H1 (cell line): ENCODE results near the gene ARHGAP18. TPM values are rescaled to one million over a fixed set of nuclear protein-coding genes. Genes with fewer than 3 reads are reported as not detected.

Experiments used
- CTCF ChIA-PET: fragments of 300-600 bp; sonication (Branson Sonifier 250); formaldehyde crosslinking; loops from one replicate; lab custom pipeline; 2021; ENCODE audit not compliant: partially characterized antibody; lab: Charles Lee
- POLR2A ChIA-PET: fragments of 300-600 bp; sonication (Branson Sonifier 250); formaldehyde crosslinking; loops from one replicate; lab custom pipeline; 2021; ENCODE audit warnings: inconsistent platforms; ENCODE audit not compliant: partially characterized antibody; lab: Charles Lee
- DNase-seq, 2 experiments: peaks; one replicate each; pipeline versions ENCODE4 v3.0.0 to v3.0.0-alpha.2; 2010 to 2022; ENCODE audit warnings: low spot score in 2 of 2, low read depth in 1 of 2, mixed read lengths in 1 of 2
- FAIRE-seq: peaks from 2 replicates; lab custom pipeline; 2011; peaks lifted over from hg19 to GRCh38; lab: Jason Lieb, UNC
- H2AFZ ChIP-seq: 2 replicates; pipeline ENCODE4 v1.8.1; 2012; ENCODE audit warnings: low read length, inconsistent platforms
- H2AK5ac ChIP-seq: 2 replicates; pipeline ENCODE4 v1.6.1; 2013; ENCODE audit warnings: low read depth, low read length
- H2BK120ac ChIP-seq: replicated peaks from 2 replicates; pipeline ENCODE3; 2013; ENCODE audit warnings: low read depth, low read length, inconsistent platforms
- H2BK12ac ChIP-seq: 2 replicates; pipeline ENCODE4 v1.6.1; 2013; ENCODE audit warnings: low read depth, low read length
- H2BK15ac ChIP-seq: 2 replicates; pipeline ENCODE4 v1.6.1; 2013; ENCODE audit warnings: low read length
- H2BK20ac ChIP-seq: 2 replicates; pipeline ENCODE4 v1.6.1; 2013; ENCODE audit warnings: low read length
- H2BK5ac ChIP-seq: 2 replicates; pipeline ENCODE4 v1.6.1; 2013; ENCODE audit warnings: low read depth, low read length
- H3K14ac ChIP-seq: 2 replicates; pipeline ENCODE4 v1.6.1; 2013; ENCODE audit warnings: inconsistent platforms; ENCODE audit not compliant: insufficient read length
- H3K18ac ChIP-seq: 2 replicates; pipeline ENCODE4 v1.6.1; 2013; ENCODE audit warnings: low read length; ENCODE audit errors: extremely low read depth
- H3K23ac ChIP-seq: 2 replicates; pipeline ENCODE4 v1.6.1; 2013; ENCODE audit warnings: inconsistent platforms; ENCODE audit not compliant: insufficient read length
- H3K23me2 ChIP-seq: 2 replicates; pipeline ENCODE4 v1.6.1; 2013; ENCODE audit warnings: low read depth, low read length
- H3K27ac ChIP-seq: 2 replicates; pipeline ENCODE4 v1.6.1; 2011; ENCODE audit warnings: low read depth, low read length, inconsistent platforms
- H3K27me3 ChIP-seq, 4 experiments: replicated peaks in 1 of 4; 1 replicate in 1 of 4; 2 replicates in 3 of 4; pipeline versions ENCODE4 v1.6.1 to v1.8.1; 2011 to 2013; ENCODE audit warnings: low read length in 3 of 4, mild to moderate bottlenecking in 3 of 4, inconsistent platforms in 2 of 4, mixed read lengths in 2 of 4, moderate library complexity in 1 of 4; ENCODE audit not compliant: control insufficient read depth in 3 of 4, insufficient read depth in 3 of 4; ENCODE audit errors: extremely low read depth in 1 of 4
- H3K36me3 ChIP-seq, 4 experiments: 2 replicates each; pipeline versions ENCODE4 v1.6.1 to v1.8.1; 2011 to 2013; ENCODE audit warnings: mild to moderate bottlenecking in 4 of 4, low read length in 3 of 4, moderate library complexity in 2 of 4, control low read depth in 1 of 4, inconsistent platforms in 1 of 4; ENCODE audit not compliant: insufficient read depth in 4 of 4, control insufficient read depth in 2 of 4
- H3K4ac ChIP-seq: replicated peaks from 2 replicates; pipeline ENCODE3; 2013; ENCODE audit warnings: low read length, low read depth, mixed read lengths, inconsistent platforms; ENCODE audit not compliant: insufficient read length
- H3K4me1 ChIP-seq, 4 experiments: replicated peaks in 1 of 4; 1 replicate in 1 of 4; 2 replicates in 3 of 4; pipeline versions ENCODE4 v1.6.1 to v1.8.1; 2011 to 2013; ENCODE audit warnings: low read length in 3 of 4, inconsistent platforms in 2 of 4, mixed read lengths in 1 of 4; ENCODE audit not compliant: insufficient read depth in 4 of 4, control insufficient read depth in 3 of 4
- H3K4me2 ChIP-seq, 2 experiments: 2 replicates each; pipeline versions ENCODE4 v1.6.1 to v1.8.1; 2011 to 2013; ENCODE audit warnings: low read depth in 2 of 2, low read length in 2 of 2, control low read depth in 1 of 2, inconsistent platforms in 1 of 2, mild to moderate bottlenecking in 1 of 2; ENCODE audit not compliant: insufficient read depth in 1 of 2
- H3K4me3 ChIP-seq, 4 experiments: fragments of 200-600, 300-600 bp in 1 of 4; sonication (generic), shearing (Covaris generic), sonication (Bioruptor Twin) in 1 of 4; 2 replicates each; pipeline versions ENCODE4 v1.5.1 to v1.8.1; 2011 to 2016; ENCODE audit warnings: low read length in 4 of 4, low read depth in 3 of 4, control low read depth in 2 of 4, inconsistent platforms in 2 of 4, mild to moderate bottlenecking in 2 of 4, mixed read lengths in 1 of 4, moderate library complexity in 1 of 4; ENCODE audit not compliant: insufficient read depth in 2 of 4; ENCODE audit errors: extremely low read depth in 1 of 4
- H3K56ac ChIP-seq: replicated peaks from 2 replicates; pipeline ENCODE3; 2013; ENCODE audit warnings: low read depth, mild to moderate bottlenecking, mixed read lengths, low read length, inconsistent platforms; ENCODE audit not compliant: insufficient read length
- H3K79me1 ChIP-seq: 2 replicates; pipeline ENCODE4 v1.6.1; 2013; ENCODE audit warnings: low read depth, low read length, control low read depth
- H3K79me2 ChIP-seq, 2 experiments: 2 replicates each; pipeline versions ENCODE4 v1.6.1 to v1.8.1; 2012 to 2013; ENCODE audit warnings: low read length in 2 of 2, mild to moderate bottlenecking in 2 of 2, inconsistent platforms in 1 of 2; ENCODE audit not compliant: insufficient read depth in 2 of 2, control insufficient read depth in 1 of 2
- H3K9ac ChIP-seq, 4 experiments: replicated peaks in 1 of 4; 1 replicate in 1 of 4; 2 replicates in 3 of 4; pipeline versions ENCODE4 v1.6.1 to v1.8.1; 2011 to 2013; ENCODE audit warnings: low read depth in 3 of 4, low read length in 3 of 4, control low read depth in 2 of 4, mild to moderate bottlenecking in 2 of 4, moderate library complexity in 2 of 4, inconsistent platforms in 1 of 4; ENCODE audit errors: extremely low read depth in 1 of 4
- H3K9me3 ChIP-seq, 2 experiments: 2 replicates each; pipeline versions ENCODE4 v1.6.1 to v1.8.1; 2012 to 2013; ENCODE audit warnings: mild to moderate bottlenecking in 2 of 2, moderate library complexity in 2 of 2, control low read depth in 1 of 2, inconsistent platforms in 1 of 2, low read depth in 1 of 2, low read length in 1 of 2, mixed read lengths in 1 of 2; ENCODE audit not compliant: insufficient read depth in 2 of 2
- H4K20me1 ChIP-seq, 2 experiments: replicated peaks in 1 of 2; 2 replicates each; pipeline versions ENCODE3 to v1.8.1; 2011 to 2013; ENCODE audit warnings: inconsistent platforms in 2 of 2, low read length in 2 of 2, mild to moderate bottlenecking in 1 of 2; ENCODE audit not compliant: insufficient read depth in 2 of 2, control insufficient read depth in 1 of 2
- H4K5ac ChIP-seq: 2 replicates; pipeline ENCODE4 v1.6.1; 2013; ENCODE audit warnings: low read length, low read depth, mixed read lengths, inconsistent platforms; ENCODE audit not compliant: insufficient read length
- H4K8ac ChIP-seq: 2 replicates; pipeline ENCODE4 v1.8.0; 2013; ENCODE audit warnings: mild to moderate bottlenecking, moderate library complexity, low read length, inconsistent platforms; ENCODE audit not compliant: insufficient read depth; ENCODE audit errors: extremely low read depth
- H4K91ac ChIP-seq: replicated peaks from 2 replicates; pipeline ENCODE3; 2013; ENCODE audit warnings: low read length, mixed read lengths, inconsistent platforms; ENCODE audit not compliant: insufficient read length
- KDM4A ChIP-seq: IDR thresholded peaks from one replicate; pipeline ENCODE4 v1.7.1; 2012; ENCODE audit warnings: low read depth, mild to moderate bottlenecking, moderate library complexity, low read length, inconsistent platforms; ENCODE audit not compliant: severe bottlenecking
- WGBS, 2 experiments: shearing (Covaris generic) in 1 of 2; methylation state at CpG; one replicate each; pipeline versions ENCODE4 v1.1.6 to v1.1.7; 2013 to 2015; ENCODE audit warnings: low lambda C conversion rate in 2 of 2, mixed read lengths in 2 of 2, inconsistent platforms in 1 of 2, low coverage in 1 of 2, missing lambda C conversion rate in 1 of 2; ENCODE audit not compliant: insufficient replicate concordance in 2 of 2, insufficient coverage in 1 of 2, insufficient read length in 1 of 2; ENCODE audit errors: extremely low coverage in 1 of 2, missing lambda C conversion rate in 1 of 2; 5-methylcytosine and 5-hydroxymethylcytosine counted together
- polyA plus RNA-seq, 7 experiments: library from polyadenylated mRNA; depleted of rRNA in 3 of 7; stranded (reverse) in 5 of 7; unstranded in 2 of 7; fragments of >200 nt in 5 of 7; fragments of 200-250 nt in 2 of 7; gene quantifications; 1 replicate in 5 of 7; 2 replicates in 1 of 7; 4 replicates in 1 of 7; pipeline versions ENCODE4 v1.2.1 to v1.2.3, GENCODE V29; 2011 to 2013; ENCODE audit warnings: missing spikeins in 2 of 7, mixed read lengths in 2 of 7
- total RNA-seq: library from RNA; stranded (reverse); fragmentation: NEBNext Ultra II Directional; extraction: Animal tissue kit (Norgen Biotek cat#: 25700); gene quantifications from 2 replicates; pipeline ENCODE4 v1.2.1, GENCODE V29; 2021

ARHGAP18 gene
- total and polyA plus RNA-seq, 2 of the 8 experiments (the other 6 are each of a cell fraction or from before 2014, with no cell fraction given) = 0.83 to 4.5 TPM

- no peak overlapping the region for H3K27ac ChIP-seq
- H4K91ac ChIP-seq = no peak overlapping the region
- H2BK12ac ChIP-seq = no peak overlapping the region
- WGBS, 2 experiments = 88% methylated on average over 2 of the region's 2 CpGs; no CpG with 5 or more reads in 1 of the 2 experiments
- POLR2A ChIA-PET = no interaction called here
- no peaks in the 10 kb centered on the region for H3K4me1 ChIP-seq
- no peak overlapping the region for H2BK5ac ChIP-seq
- H3K27me3 ChIP-seq = no peaks in the 10 kb centered on the region
- DNase-seq (no peak), FAIRE-seq (no peak)
- no peaks in the 10 kb centered on the region for H3K23me2 ChIP-seq
- H2AFZ ChIP-seq = no peak overlapping the region
- no peak overlapping the region for H4K5ac ChIP-seq
- H2BK120ac ChIP-seq = no peak overlapping the region
- no peak overlapping the region for H3K9ac ChIP-seq
- no peak overlapping the region for H4K8ac ChIP-seq
- no peak overlapping the region for H2BK15ac ChIP-seq
- H3K23ac ChIP-seq = no peak overlapping the region
- no peak overlapping the region for H2BK20ac ChIP-seq
- peaks cover 0 to 2% of the 10 kb centered on the region in 2 experiments for H4K20me1 ChIP-seq
- no peak overlapping the region for H3K18ac ChIP-seq
- H3K79me1 ChIP-seq = no peaks in the 10 kb centered on the region
- no peak overlapping the region for H3K4me2 ChIP-seq
- H3K4ac ChIP-seq = no peak overlapping the region
- H3K36me3 ChIP-seq = no peaks in the 10 kb centered on the region
- no peak overlapping the region for H3K14ac ChIP-seq
- no peaks in the 10 kb centered on the region for H3K9me3 ChIP-seq
- no peaks in the 10 kb centered on the region for H3K79me2 ChIP-seq
- H3K4me3 ChIP-seq = no peak overlapping the region
- H2AK5ac ChIP-seq = no peak overlapping the region
- no peak for TF ChIP-seq KDM4A
- TF ChIP-seq, all 59 proteins: peak for 0
- H3K56ac ChIP-seq = no peak overlapping the region
- CTCF ChIA-PET = interaction anchor here (0.6 to 0.7 kb wide), 3 partner anchors 77 to 215 kb away, joined by 3 to 5 read pairs (median 4); no protein-coding TSS in a partner anchor
Observed at GRCh38 chr6:129753422-129753821, 43.4 kb upstream of the ARHGAP18 start.
